GM21576 (cell line): ENCODE data around the gene KCNIP3.
"Not testable (repeated sequence)": the region's sequence is repeated elsewhere in the genome, so short reads cannot be mapped to it uniquely, and the experiment has no call there.

Experiments used
- ATAC-seq: cut with Tn5 transposase; IDR thresholded peaks from one replicate; pipeline ENCODE4 v1.9.1; 2021; ENCODE audit warnings: mild to moderate bottlenecking, moderate library complexity; ENCODE audit not compliant: unreplicated experiment

The KCNIP3 gene

GRCh38 chr2:95296880-95297487 is at the start of gene KCNIP3:
Gene KCNIP3, plus strand, starts transcription at chr2:95297347. Its CDS starts 92 bp downstream, at chr2:95297439.
- ATAC-seq = no peak

- ATAC-seq = no peak
Measured at GRCh38 chr2:95258271-95258670, 38.9 kb upstream of the KCNIP3 start.

GRCh38 chr2:95260028-95261023 is 36.8 kb upstream of the KCNIP3 start:
- ATAC-seq = no peak

- no peak for ATAC-seq
Measured at GRCh38 chr2:95261602-95262001, 35.5 kb upstream of the KCNIP3 start.

- ATAC-seq = no peak
Measured at GRCh38 chr2:95262896-95263542, 34.1 kb upstream of the KCNIP3 start.

GRCh38 chr2:95264624-95265023 is 32.5 kb upstream of the KCNIP3 start:
- no peak for ATAC-seq

- ATAC-seq = no peak
Measured at GRCh38 chr2:95265182-95265581, 32.0 kb upstream of the KCNIP3 start.

GRCh38 chr2:95266781-95267430 is 30.2 kb upstream of the KCNIP3 start:
- ATAC-seq = no peak

GRCh38 chr2:95267458-95268210 is 29.5 kb upstream of the KCNIP3 start:
- ATAC-seq = no peak

GRCh38 chr2:95268211-95269035 is 28.7 kb upstream of the KCNIP3 start:
- no peak for ATAC-seq

- no peak for ATAC-seq
Measured at GRCh38 chr2:95269036-95269680, 28.0 kb upstream of the KCNIP3 start.

GRCh38 chr2:95269745-95270144 is 27.4 kb upstream of the KCNIP3 start:
- not testable (repeated sequence) for ATAC-seq

- no peak for ATAC-seq
Measured at GRCh38 chr2:95270541-95271081, 26.5 kb upstream of the KCNIP3 start.

GRCh38 chr2:95271381-95271971 is 25.7 kb upstream of the KCNIP3 start:
- ATAC-seq = no peak

GRCh38 chr2:95272299-95272751 is 24.8 kb upstream of the KCNIP3 start:
- no peak for ATAC-seq

GRCh38 chr2:95272781-95273180 is 24.4 kb upstream of the KCNIP3 start:
- ATAC-seq = no peak

GRCh38 chr2:95273566-95274290 is 23.4 kb upstream of the KCNIP3 start:
- ATAC-seq = no peak
